ENCODE data around the gene S100Z.
"Not testable (repeated sequence)": the region's sequence is repeated elsewhere in the genome, so short reads cannot be mapped to it uniquely, and the experiment has no call there.

Gene S100Z

GRCh38 chr5:76893294-76893693, 43.5 kb downstream of the S100Z start:
- no peak for DNase-seq

GRCh38 chr5:76896196-76896595, 46.4 kb downstream of the S100Z start:
- no peak for DNase-seq

- no peak for DNase-seq
Measured at GRCh38 chr5:76901522-76901921, 51.7 kb downstream of the S100Z start.

GRCh38 chr5:76908166-76908565, 58.4 kb downstream of the S100Z start:
- DNase-seq: no peak

GRCh38 chr5:76910344-76910933, 60.6 kb downstream of the S100Z start:
- DNase-seq: not testable (repeated sequence)

- DNase-seq: not testable (repeated sequence)
Measured at GRCh38 chr5:76914671-76915070, 64.9 kb downstream of the S100Z start.

- DNase-seq: no peak
Measured at GRCh38 chr5:76918539-76918938, 68.7 kb downstream of the S100Z start.

GRCh38 chr5:76920491-76920890, 70.7 kb downstream of the S100Z start:
- DNase-seq: no peak

- no peak for DNase-seq
Measured at GRCh38 chr5:76926329-76927105, 76.7 kb downstream of the S100Z start.

GRCh38 chr5:76927961-76928360, 78.1 kb downstream of the S100Z start:
- no peak for DNase-seq

- no peak for DNase-seq
Measured at GRCh38 chr5:76930083-76930482, 80.3 kb downstream of the S100Z start.

GRCh38 chr5:76938177-76938576, 88.4 kb downstream of the S100Z start:
- no peak for DNase-seq

GRCh38 chr5:76941000-76941399, 91.2 kb downstream of the S100Z start:
- no peak for DNase-seq

GRCh38 chr5:76941442-76941841, 91.6 kb downstream of the S100Z start:
- no peak for DNase-seq

GRCh38 chr5:76942581-76942980, 92.8 kb downstream of the S100Z start:
- DNase-seq: no peak

- DNase-seq: no peak
Measured at GRCh38 chr5:76943006-76943405, 93.2 kb downstream of the S100Z start.

GRCh38 chr5:76944638-76945037, 94.8 kb downstream of the S100Z start:
- no peak for DNase-seq

GRCh38 chr5:76945238-76945637, 95.4 kb downstream of the S100Z start:
- not testable (repeated sequence) for DNase-seq

- DNase-seq: no peak
Measured at GRCh38 chr5:76946090-76946489, 96.3 kb downstream of the S100Z start.

- no peak for DNase-seq
Measured at GRCh38 chr5:76947082-76947503, 97.3 kb downstream of the S100Z start.

- no peak for DNase-seq
Measured at GRCh38 chr5:76952795-76953536, 103.2 kb downstream of the S100Z start, which contains the start of gene CRHBP. Gene CRHBP, plus strand, starts transcription at chr5:76953045. Its CDS starts 90 bp downstream, at chr5:76953135.

GRCh38 chr5:76953551-76954382, 104.0 kb downstream of the S100Z start:
- no peak for DNase-seq

- no peak for DNase-seq
Measured at GRCh38 chr5:76954383-76954763, 104.6 kb downstream of the S100Z start.
